ENCODE results near the gene FN1.

DNA sequence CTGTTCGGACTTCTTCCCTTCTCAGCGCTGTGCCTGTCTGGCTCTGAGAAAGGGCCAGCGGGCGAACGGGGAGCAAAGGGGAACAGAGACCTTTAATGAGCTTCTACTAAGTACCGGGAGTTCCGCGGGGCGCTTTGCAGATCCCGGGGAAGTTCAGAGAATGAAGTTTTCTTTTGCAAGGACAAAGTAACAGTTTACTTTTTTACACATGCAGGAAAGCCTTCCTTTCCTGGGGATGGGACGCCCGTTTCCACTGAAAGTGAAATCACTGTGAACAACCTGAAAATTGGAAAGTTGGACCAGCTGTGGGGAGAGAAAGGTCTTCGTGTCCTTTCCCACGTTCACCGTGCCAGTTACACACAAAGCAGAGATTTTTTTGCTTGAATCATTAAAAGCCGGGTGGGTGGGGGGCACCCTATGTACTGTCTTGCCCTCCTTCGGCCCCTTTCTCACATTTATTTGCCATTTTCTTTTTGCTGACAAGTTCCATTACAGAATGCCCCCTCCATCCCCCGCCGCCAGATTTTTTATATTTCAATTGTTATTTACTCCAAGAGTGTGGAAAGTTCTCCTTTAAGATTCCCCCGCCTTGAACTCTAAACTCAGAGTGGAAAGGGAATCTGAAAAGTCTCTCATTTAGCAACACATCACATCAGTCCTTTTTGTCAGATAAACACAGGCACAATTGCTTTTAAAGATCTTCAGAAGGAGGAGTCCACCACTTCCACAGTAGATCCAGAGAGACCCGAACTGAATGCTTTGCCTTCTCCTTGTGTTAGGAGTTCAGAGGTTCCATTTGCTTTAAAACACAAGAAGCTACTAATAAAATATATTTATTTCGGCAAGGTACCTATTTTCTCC lies 1.1 kb upstream of the FN1 start:
- TF ChIP-seq ZNF530 (tag by site-specific recombination; IDR thresholded peaks at IDR 0.05; ENCODE audit: low read depth) (no peak), ZNF302 (tag by site-specific recombination; IDR thresholded peaks at IDR 0.05; ENCODE audit: low read depth) (no peak)
- TF ChIP-seq, protein P1, sequence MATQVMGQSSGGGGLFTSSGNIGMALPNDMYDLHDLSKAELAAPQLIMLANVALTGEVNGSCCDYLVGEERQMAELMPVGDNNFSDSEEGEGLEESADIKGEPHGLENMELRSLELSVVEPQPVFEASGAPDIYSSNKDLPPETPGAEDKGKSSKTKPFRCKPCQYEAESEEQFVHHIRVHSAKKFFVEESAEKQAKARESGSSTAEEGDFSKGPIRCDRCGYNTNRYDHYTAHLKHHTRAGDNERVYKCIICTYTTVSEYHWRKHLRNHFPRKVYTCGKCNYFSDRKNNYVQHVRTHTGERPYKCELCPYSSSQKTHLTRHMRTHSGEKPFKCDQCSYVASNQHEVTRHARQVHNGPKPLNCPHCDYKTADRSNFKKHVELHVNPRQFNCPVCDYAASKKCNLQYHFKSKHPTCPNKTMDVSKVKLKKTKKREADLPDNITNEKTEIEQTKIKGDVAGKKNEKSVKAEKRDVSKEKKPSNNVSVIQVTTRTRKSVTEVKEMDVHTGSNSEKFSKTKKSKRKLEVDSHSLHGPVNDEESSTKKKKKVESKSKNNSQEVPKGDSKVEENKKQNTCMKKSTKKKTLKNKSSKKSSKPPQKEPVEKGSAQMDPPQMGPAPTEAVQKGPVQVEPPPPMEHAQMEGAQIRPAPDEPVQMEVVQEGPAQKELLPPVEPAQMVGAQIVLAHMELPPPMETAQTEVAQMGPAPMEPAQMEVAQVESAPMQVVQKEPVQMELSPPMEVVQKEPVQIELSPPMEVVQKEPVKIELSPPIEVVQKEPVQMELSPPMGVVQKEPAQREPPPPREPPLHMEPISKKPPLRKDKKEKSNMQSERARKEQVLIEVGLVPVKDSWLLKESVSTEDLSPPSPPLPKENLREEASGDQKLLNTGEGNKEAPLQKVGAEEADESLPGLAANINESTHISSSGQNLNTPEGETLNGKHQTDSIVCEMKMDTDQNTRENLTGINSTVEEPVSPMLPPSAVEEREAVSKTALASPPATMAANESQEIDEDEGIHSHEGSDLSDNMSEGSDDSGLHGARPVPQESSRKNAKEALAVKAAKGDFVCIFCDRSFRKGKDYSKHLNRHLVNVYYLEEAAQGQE (tag by site-specific recombination; IDR thresholded peaks at IDR 0.05), result no peak
- TF ChIP-seq, protein P2, sequence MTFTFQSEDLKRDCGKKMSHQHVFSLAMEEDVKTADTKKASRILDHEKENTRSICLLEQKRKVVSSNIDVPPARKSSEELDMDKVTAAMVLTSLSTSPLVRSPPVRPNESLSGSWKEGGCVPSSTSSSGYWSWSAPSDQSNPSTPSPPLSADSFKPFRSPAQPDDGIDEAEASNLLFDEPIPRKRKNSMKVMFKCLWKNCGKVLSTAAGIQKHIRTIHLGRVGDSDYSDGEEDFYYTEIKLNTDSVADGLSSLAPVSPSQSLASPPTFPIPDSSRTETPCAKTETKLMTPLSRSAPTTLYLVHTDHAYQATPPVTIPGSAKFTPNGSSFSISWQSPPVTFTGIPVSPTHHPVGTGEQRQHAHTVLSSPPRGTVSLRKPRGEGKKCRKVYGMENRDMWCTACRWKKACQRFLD (tag by site-specific recombination; IDR thresholded peaks at IDR 0.05), result no peak
- TF ChIP-seq, protein P3, sequence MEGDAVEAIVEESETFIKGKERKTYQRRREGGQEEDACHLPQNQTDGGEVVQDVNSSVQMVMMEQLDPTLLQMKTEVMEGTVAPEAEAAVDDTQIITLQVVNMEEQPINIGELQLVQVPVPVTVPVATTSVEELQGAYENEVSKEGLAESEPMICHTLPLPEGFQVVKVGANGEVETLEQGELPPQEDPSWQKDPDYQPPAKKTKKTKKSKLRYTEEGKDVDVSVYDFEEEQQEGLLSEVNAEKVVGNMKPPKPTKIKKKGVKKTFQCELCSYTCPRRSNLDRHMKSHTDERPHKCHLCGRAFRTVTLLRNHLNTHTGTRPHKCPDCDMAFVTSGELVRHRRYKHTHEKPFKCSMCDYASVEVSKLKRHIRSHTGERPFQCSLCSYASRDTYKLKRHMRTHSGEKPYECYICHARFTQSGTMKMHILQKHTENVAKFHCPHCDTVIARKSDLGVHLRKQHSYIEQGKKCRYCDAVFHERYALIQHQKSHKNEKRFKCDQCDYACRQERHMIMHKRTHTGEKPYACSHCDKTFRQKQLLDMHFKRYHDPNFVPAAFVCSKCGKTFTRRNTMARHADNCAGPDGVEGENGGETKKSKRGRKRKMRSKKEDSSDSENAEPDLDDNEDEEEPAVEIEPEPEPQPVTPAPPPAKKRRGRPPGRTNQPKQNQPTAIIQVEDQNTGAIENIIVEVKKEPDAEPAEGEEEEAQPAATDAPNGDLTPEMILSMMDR (tag by site-specific recombination; IDR thresholded peaks at IDR 0.05), result no peak
